Measurements from ENCODE around the gene ABLIM2.

The ABLIM2 gene

GRCh38 chr4:8158710-8159536 lies at the start of gene ABLIM2:
Gene ABLIM2 (minus strand): TSS chr4:8158813. CDS start chr4:8158689, 124 bp downstream.
- peak; percentile 99 for DNase-seq

GRCh38 chr4:8207314-8207713 lies 48.7 kb upstream of the ABLIM2 start:
- no peak for DNase-seq

GRCh38 chr4:8205749-8206611 lies 47.4 kb upstream of the ABLIM2 start:
- no peak for DNase-seq

- no peak for DNase-seq
Observed at GRCh38 chr4:8205241-8205707, 46.7 kb upstream of the ABLIM2 start.

GRCh38 chr4:8204576-8205227 lies 46.1 kb upstream of the ABLIM2 start:
- no peak for DNase-seq

GRCh38 chr4:8203817-8204216 lies 45.2 kb upstream of the ABLIM2 start:
- DNase-seq: no peak

GRCh38 chr4:8203052-8203401 lies 44.4 kb upstream of the ABLIM2 start:
- no peak for DNase-seq

- DNase-seq: no peak
Observed at GRCh38 chr4:8202108-8203051, 43.8 kb upstream of the ABLIM2 start.

- peak; percentile 50 for DNase-seq
Observed at GRCh38 chr4:8201321-8201781, 42.7 kb upstream of the ABLIM2 start.

- peak; percentile 9 for DNase-seq
Observed at GRCh38 chr4:8200302-8200975, 41.8 kb upstream of the ABLIM2 start.

- no peak for DNase-seq
Observed at GRCh38 chr4:8199594-8200301, 41.1 kb upstream of the ABLIM2 start.

GRCh38 chr4:8198906-8199593 lies 40.4 kb upstream of the ABLIM2 start, which contains the start of gene SH3TC1:
Gene SH3TC1 (plus strand): TSS chr4:8199290. CDS start chr4:8205195, 5,905 bp downstream.
- peak; percentile 74 for DNase-seq

GRCh38 chr4:8198206-8198905 lies 39.7 kb upstream of the ABLIM2 start:
- no peak for DNase-seq

- DNase-seq: no peak
Observed at GRCh38 chr4:8197521-8197920, 38.9 kb upstream of the ABLIM2 start.

GRCh38 chr4:8195841-8196458 lies 37.3 kb upstream of the ABLIM2 start:
- no peak for DNase-seq

GRCh38 chr4:8195431-8195830 lies 36.8 kb upstream of the ABLIM2 start:
- no peak for DNase-seq

- DNase-seq: no peak
Observed at GRCh38 chr4:8194306-8195242, 36.0 kb upstream of the ABLIM2 start.
